Smooth muscle cell (in vitro differentiated cells): ENCODE measurements around the gene TARDBP. TPM values are rescaled to one million over a fixed set of nuclear protein-coding genes. Genes with fewer than 3 reads are reported as not detected.

ENCODE experiments used
- DNase-seq: peaks from one replicate; lab custom pipeline; 2025; ENCODE audit not compliant: unreplicated experiment; lab: John Stamatoyannopoulos, UW
- H2AFZ ChIP-seq: fragments of 200-600 bp; sonication (generic); 2 replicates; pipeline ENCODE4 v1.6.0; 2016; ENCODE audit warnings: antibody characterized with exemption, low read depth, mild to moderate bottlenecking
- H3F3A ChIP-seq: fragments of 200-600 bp; sonication (generic); 2 replicates; pipeline ENCODE4 v1.6.0; 2017; ENCODE audit warnings: antibody characterized with exemption, low read depth
- H3K27ac ChIP-seq: fragments of 200-600 bp; sonication (generic); 2 replicates; pipeline ENCODE4 v1.5.1; 2016; ENCODE audit warnings: low read depth, mild to moderate bottlenecking
- H3K27me3 ChIP-seq: fragments of 200-600 bp; sonication (generic); 2 replicates; pipeline ENCODE4 v1.6.1; 2016; ENCODE audit warnings: low read depth, mild to moderate bottlenecking
- H3K36me3 ChIP-seq: fragments of 200-600 bp; sonication (generic); 2 replicates; pipeline ENCODE4 v1.5.1; 2016; ENCODE audit warnings: low read depth
- H3K4me1 ChIP-seq: fragments of 200-600 bp; sonication (generic); 2 replicates; pipeline ENCODE4 v1.5.1; 2016; ENCODE audit warnings: low read depth
- H3K4me2 ChIP-seq: fragments of 200-600 bp; sonication (generic); 2 replicates; pipeline ENCODE4 v1.6.0; 2016; ENCODE audit warnings: mild to moderate bottlenecking
- H3K4me3 ChIP-seq: fragments of 200-600 bp; sonication (generic); 2 replicates; pipeline ENCODE4 v1.5.1; 2016; ENCODE audit warnings: mild to moderate bottlenecking
- H3K79me2 ChIP-seq: fragments of 200-600 bp; sonication (generic); 2 replicates; pipeline ENCODE4 v1.6.0; 2016; ENCODE audit warnings: low read depth, mild to moderate bottlenecking
- H3K9ac ChIP-seq: fragments of 200-600 bp; sonication (generic); 2 replicates; pipeline ENCODE4 v1.6.0; 2016; ENCODE audit warnings: low read depth
- H3K9me3 ChIP-seq: fragments of 200-600 bp; sonication (generic); replicated peaks from 2 replicates; pipeline ENCODE4 v1.5.1; 2016; ENCODE audit warnings: low read depth
- H4K20me1 ChIP-seq: fragments of 200-600 bp; sonication (generic); 2 replicates; pipeline ENCODE4 v1.6.0; 2016; ENCODE audit warnings: low read depth
- CTCF ChIP-seq: fragments of 200-600 bp; sonication (generic); IDR thresholded peaks from 2 replicates; pipeline ENCODE4 v1.5.1; 2017; ENCODE audit warnings: borderline replicate concordance, mild to moderate bottlenecking, antibody characterized with exemption; ENCODE audit not compliant: insufficient read depth, poor library complexity, severe bottlenecking
- WGBS: methylation state at CpG from one replicate; pipeline ENCODE4 v1.1.7; 2016; ENCODE audit warnings: low lambda C conversion rate; 5-methylcytosine and 5-hydroxymethylcytosine counted together
- polyA plus RNA-seq: library from polyadenylated mRNA; unstranded; fragments of >200 nt; fragmentation: Nextera tagmentation; extraction: Ambion mirVana; gene quantifications from 2 replicates; pipeline ENCODE4 v1.2.1, GENCODE V29; 2016
- total RNA-seq: library from RNA; depleted of rRNA; stranded (reverse); fragments of >200 nt; gene quantifications from 2 replicates; pipeline ENCODE4 v1.2.3, GENCODE V29; 2014

Gene TARDBP
- total and polyA plus RNA-seq, 2 experiments from 2014 or later: 90.6 to 105 TPM

- no peaks in the 10 kb centered on the region for H3K9me3 ChIP-seq
Observed at GRCh38 chr1:10973956-10974881, 38.2 kb upstream of the TARDBP start.

GRCh38 chr1:10975567-10976326, 36.7 kb upstream of the TARDBP start:
- H3K27ac ChIP-seq: peak overlapping the region; percentile 32
- peak; percentile 41 for DNase-seq
- H3K79me2 ChIP-seq: no peaks in the 10 kb centered on the region
- 12% methylated on average over 19 of the region's 19 CpGs for WGBS
- no peak overlapping the region for H3K4me3 ChIP-seq
- H2AFZ ChIP-seq: no peak overlapping the region
- H3K4me2 ChIP-seq: peak overlapping the region; percentile 41
- no peaks in the 10 kb centered on the region for H4K20me1 ChIP-seq
- peaks cover 44% of the 10 kb centered on the region for H3K27me3 ChIP-seq
- H3K9ac ChIP-seq: no peak overlapping the region
- peaks cover 12% of the 10 kb centered on the region for H3K4me1 ChIP-seq
- H3K36me3 ChIP-seq: no peaks in the 10 kb centered on the region
- no peak for TF ChIP-seq CTCF
- H3F3A ChIP-seq: no peaks in the 10 kb centered on the region
- H3K9me3 ChIP-seq: no peaks in the 10 kb centered on the region

More at GRCh38 chr1:10973956-10974881, 38.2 kb upstream of the TARDBP start:
- H3K27ac ChIP-seq: no peak overlapping the region
- no peak overlapping the region for H2AFZ ChIP-seq
- H3K4me1 ChIP-seq: no peaks in the 10 kb centered on the region
- no peak for TF ChIP-seq CTCF
- H4K20me1 ChIP-seq: no peaks in the 10 kb centered on the region
- no peaks in the 10 kb centered on the region for H3K36me3 ChIP-seq
- H3F3A ChIP-seq: no peaks in the 10 kb centered on the region
- no peak overlapping the region for H3K9ac ChIP-seq
- peaks cover 48% of the 10 kb centered on the region for H3K27me3 ChIP-seq
- 82% methylated on average over 16 of the region's 17 CpGs for WGBS
- no peak overlapping the region for H3K4me2 ChIP-seq
- no peaks in the 10 kb centered on the region for H3K79me2 ChIP-seq
- no peak for DNase-seq
- H3K4me3 ChIP-seq: no peak overlapping the region

- H4K20me1 ChIP-seq: no peaks in the 10 kb centered on the region
- no peaks in the 10 kb centered on the region for H3K79me2 ChIP-seq
Observed at GRCh38 chr1:10978719-10979118, 33.7 kb upstream of the TARDBP start.

More at GRCh38 chr1:10978719-10979118, 33.7 kb upstream of the TARDBP start:
- Histone ChIP-seq H3K9ac (no peak overlapping the region), H2AFZ (no peak overlapping the region), H3K36me3 (no peaks in the 10 kb centered on the region), H3K4me1 (peaks cover 23% of the 10 kb centered on the region), H3K27ac (no peak overlapping the region), H3K4me3 (no peak overlapping the region), H3K9me3 (no peaks in the 10 kb centered on the region), H3K27me3 (peaks cover 44% of the 10 kb centered on the region), H3K4me2 (no peak overlapping the region), H3F3A (no peaks in the 10 kb centered on the region)
- no peak for DNase-seq
- 91% methylated on average over 4 of the region's 4 CpGs for WGBS
- TF ChIP-seq CTCF: no peak
